Activated CD8-positive, alpha-beta memory T cell treated with anti-CD3 and anti-CD28 coated beads, Interleukin-2, amount 10 ng/mL, durations not matched to agents 7 days and 5 days (primary cell): ENCODE measurements around the gene TNRC6C. TPM values are rescaled to one million over a fixed set of nuclear protein-coding genes. Genes with fewer than 3 reads are reported as not detected.

Source experiments
- ATAC-seq: fragments of 150-1000 bp; cut with Tn5 transposase; one replicate; pipeline ENCODE4 v1.10.0; 2021; ENCODE audit warnings: moderate library complexity
- CTCF ChIA-PET: fragments of 350-600 bp; sonication (Branson Sonifier 250); formaldehyde crosslinking; loops from one replicate; lab custom pipeline; 2021; ENCODE audit warnings: antibody characterized with exemption; lab: Charles Lee
- DNase-seq: peaks from one replicate; pipeline ENCODE4 v3.0.0-alpha.2; 2020
- H3K27ac Mint-ChIP-seq: one replicate; pipeline ENCODE4 v1.8.0; 2021; ENCODE audit warnings: mild to moderate bottlenecking, mixed read lengths
- H3K27me3 Mint-ChIP-seq: one replicate; pipeline ENCODE4 v1.8.0; 2021; ENCODE audit warnings: mixed read lengths
- H3K36me3 Mint-ChIP-seq: one replicate; pipeline ENCODE4 v1.8.0; 2021; ENCODE audit warnings: mild to moderate bottlenecking, mixed read lengths
- H3K4me1 Mint-ChIP-seq: one replicate; pipeline ENCODE4 v1.8.0; 2021; ENCODE audit warnings: mixed read lengths
- H3K4me3 Mint-ChIP-seq: one replicate; pipeline ENCODE4 v1.8.0; 2021; ENCODE audit warnings: mild to moderate bottlenecking, moderate library complexity, mixed read lengths
- H3K9me3 Mint-ChIP-seq: one replicate; pipeline ENCODE4 v1.8.0; 2022; ENCODE audit warnings: low read depth, mixed read lengths
- total RNA-seq, 2 experiments: library from RNA; stranded (reverse); gene quantifications; one replicate each; pipeline ENCODE4 v1.2.3, GENCODE V29; 2021

TNRC6C gene
- total RNA-seq, 2 experiments from 2014 or later, result 24.9 to 39.3 TPM

GRCh38 chr17:77995146-77995852 is 36.8 kb downstream of the TNRC6C start:
- Mint-ChIP-seq H3K4me3 (no peak overlapping the region), H3K36me3 (peaks cover 2% of the 10 kb centered on the region), H3K27me3 (no peaks in the 10 kb centered on the region), H3K27ac (no peak overlapping the region), H3K9me3 (no peaks in the 10 kb centered on the region), H3K4me1 (peaks cover 7% of the 10 kb centered on the region)
- ATAC-seq, result no peak
- CTCF ChIA-PET, result no interaction called here
- DNase-seq, result no peak

GRCh38 chr17:77996256-77996655 is 37.8 kb downstream of the TNRC6C start:
- no peak for DNase-seq
- Mint-ChIP-seq H3K27ac (no peak overlapping the region), H3K4me3 (no peak overlapping the region), H3K4me1 (peaks cover 6% of the 10 kb centered on the region), H3K36me3 (peaks cover 2% of the 10 kb centered on the region), H3K27me3 (no peaks in the 10 kb centered on the region), H3K9me3 (no peaks in the 10 kb centered on the region)
- CTCF ChIA-PET, result no interaction called here
- no peak for ATAC-seq

GRCh38 chr17:77999413-78000173 is 41.1 kb downstream of the TNRC6C start:
- Mint-ChIP-seq H3K9me3 (no peaks in the 10 kb centered on the region), H3K27me3 (no peaks in the 10 kb centered on the region), H3K4me1 (peaks cover 6% of the 10 kb centered on the region), H3K4me3 (no peak overlapping the region), H3K27ac (no peak overlapping the region), H3K36me3 (peaks cover 4% of the 10 kb centered on the region)
- CTCF ChIA-PET, result interaction anchor here (1.1 to 1.8 kb wide), 2 partner anchors 15 to 21 kb away, joined by 3 to 4 read pairs; no protein-coding TSS in a partner anchor
- ATAC-seq, result no peak
- DNase-seq, result no peak

- no peaks in the 10 kb centered on the region for H3K27me3 Mint-ChIP-seq
- CTCF ChIA-PET, result no interaction called here
These were observed 41.8 kb downstream of the TNRC6C start for GRCh38 chr17:78000341-78000740.

GRCh38 chr17:78001182-78001581 is 42.7 kb downstream of the TNRC6C start:
- H3K4me1 Mint-ChIP-seq, result peaks cover 3% of the 10 kb centered on the region
- no peaks in the 10 kb centered on the region for H3K27me3 Mint-ChIP-seq
- peaks cover 9% of the 10 kb centered on the region for H3K36me3 Mint-ChIP-seq
- no peak for DNase-seq
- H3K4me3 Mint-ChIP-seq, result no peak overlapping the region
- CTCF ChIA-PET, result no interaction called here
- H3K27ac Mint-ChIP-seq, result no peak overlapping the region
- H3K9me3 Mint-ChIP-seq, result no peaks in the 10 kb centered on the region
- ATAC-seq, result no peak

More at GRCh38 chr17:78000341-78000740, 41.8 kb downstream of the TNRC6C start:
- Mint-ChIP-seq H3K27ac (no peak overlapping the region), H3K4me3 (no peak overlapping the region), H3K36me3 (peaks cover 6% of the 10 kb centered on the region), H3K9me3 (no peaks in the 10 kb centered on the region), H3K4me1 (peaks cover under 1% of the 10 kb centered on the region)
- ATAC-seq (no peak), DNase-seq (no peak)

GRCh38 chr17:78001612-78002011 is 43.1 kb downstream of the TNRC6C start:
- no peak for ATAC-seq

GRCh38 chr17:78002166-78002565 is 43.7 kb downstream of the TNRC6C start:
- H3K27me3 Mint-ChIP-seq, result no peaks in the 10 kb centered on the region
- ATAC-seq (no peak), DNase-seq (no peak)
- no peak overlapping the region for H3K27ac Mint-ChIP-seq
- no peak overlapping the region for H3K4me3 Mint-ChIP-seq
- H3K9me3 Mint-ChIP-seq, result no peaks in the 10 kb centered on the region
- peaks cover 9% of the 10 kb centered on the region for H3K36me3 Mint-ChIP-seq
- H3K4me1 Mint-ChIP-seq, result peaks cover 3% of the 10 kb centered on the region
- CTCF ChIA-PET, result interaction anchor here (1.7 kb wide), 1 partner anchor 25 kb away, joined by 4 read pairs; no protein-coding TSS in a partner anchor

More at GRCh38 chr17:78001612-78002011, 43.1 kb downstream of the TNRC6C start:
- CTCF ChIA-PET, result interaction anchor here (1.7 kb wide), 1 partner anchor 24 kb away, joined by 4 read pairs; no protein-coding TSS in a partner anchor
- peaks cover 9% of the 10 kb centered on the region for H3K36me3 Mint-ChIP-seq
- peaks cover 3% of the 10 kb centered on the region for H3K4me1 Mint-ChIP-seq
- no peaks in the 10 kb centered on the region for H3K9me3 Mint-ChIP-seq
- H3K4me3 Mint-ChIP-seq, result no peak overlapping the region
- H3K27ac Mint-ChIP-seq, result no peak overlapping the region
- no peak for DNase-seq
- no peaks in the 10 kb centered on the region for H3K27me3 Mint-ChIP-seq

GRCh38 chr17:78005452-78006171 is 47.1 kb downstream of the TNRC6C start:
- peaks cover 11% of the 10 kb centered on the region for H3K36me3 Mint-ChIP-seq
- no peak overlapping the region for H3K27ac Mint-ChIP-seq
- no peaks in the 10 kb centered on the region for H3K9me3 Mint-ChIP-seq
- H3K4me1 Mint-ChIP-seq, result peaks cover 3% of the 10 kb centered on the region
- DNase-seq, result no peak
- no peak for ATAC-seq
- no peak overlapping the region for H3K4me3 Mint-ChIP-seq
- H3K27me3 Mint-ChIP-seq, result no peaks in the 10 kb centered on the region
- CTCF ChIA-PET, result interaction anchor here (1.0 to 1.5 kb wide), 4 partner anchors 8 to 463 kb away, joined by 3 to 7 read pairs (median 6); no protein-coding TSS in a partner anchor

GRCh38 chr17:78006338-78006737 is 47.8 kb downstream of the TNRC6C start:
- peaks cover 3% of the 10 kb centered on the region for H3K4me1 Mint-ChIP-seq
- H3K36me3 Mint-ChIP-seq, result peaks cover 11% of the 10 kb centered on the region
- CTCF ChIA-PET, result interaction anchor here (0.7 to 1.5 kb wide), 3 partner anchors 13 to 464 kb away, joined by 3 to 6 read pairs (median 5); no protein-coding TSS in a partner anchor
- H3K4me3 Mint-ChIP-seq, result no peak overlapping the region
- H3K27me3 Mint-ChIP-seq, result no peaks in the 10 kb centered on the region
- no peak for DNase-seq
- no peak overlapping the region for H3K27ac Mint-ChIP-seq
- no peaks in the 10 kb centered on the region for H3K9me3 Mint-ChIP-seq
- no peak for ATAC-seq

- DNase-seq (no peak), ATAC-seq (no peak)
- Mint-ChIP-seq H3K27ac (no peak overlapping the region), H3K4me1 (peaks cover 3% of the 10 kb centered on the region), H3K36me3 (peaks cover 11% of the 10 kb centered on the region), H3K9me3 (no peaks in the 10 kb centered on the region), H3K27me3 (no peaks in the 10 kb centered on the region), H3K4me3 (no peak overlapping the region)
- CTCF ChIA-PET, result no interaction called here
These were observed 49.1 kb downstream of the TNRC6C start for GRCh38 chr17:78007647-78008046.

- no peak overlapping the region for H3K4me3 Mint-ChIP-seq
- no peak overlapping the region for H3K27ac Mint-ChIP-seq
- DNase-seq, result no peak
- CTCF ChIA-PET, result interaction anchor here (1.0 to 2.3 kb wide), 2 partner anchors 8 to 365 kb away, joined by 3 to 11 read pairs; no protein-coding TSS in a partner anchor
- H3K9me3 Mint-ChIP-seq, result no peaks in the 10 kb centered on the region
- H3K27me3 Mint-ChIP-seq, result no peaks in the 10 kb centered on the region
- peaks cover 3% of the 10 kb centered on the region for H3K4me1 Mint-ChIP-seq
- peaks cover 2% of the 10 kb centered on the region for H3K36me3 Mint-ChIP-seq
- no peak for ATAC-seq
These were observed 52.3 kb downstream of the TNRC6C start for GRCh38 chr17:78010759-78011158.

GRCh38 chr17:78012428-78012827 is 53.9 kb downstream of the TNRC6C start:
- peaks cover 3% of the 10 kb centered on the region for H3K4me1 Mint-ChIP-seq
- no peak for ATAC-seq
- no peaks in the 10 kb centered on the region for H3K27me3 Mint-ChIP-seq
- no peak overlapping the region for H3K4me3 Mint-ChIP-seq
- H3K36me3 Mint-ChIP-seq, result peaks cover 2% of the 10 kb centered on the region
- DNase-seq, result no peak
- H3K27ac Mint-ChIP-seq, result no peak overlapping the region
- CTCF ChIA-PET, result interaction anchor here (1.0 to 2.6 kb wide), 8 partner anchors 21 to 473 kb away, joined by 3 to 31 read pairs (median 6); no protein-coding TSS in a partner anchor
- H3K9me3 Mint-ChIP-seq, result no peaks in the 10 kb centered on the region
